ENCODE results near the gene COL15A1. TPM values are rescaled to one million over a fixed set of nuclear protein-coding genes. Genes with fewer than 3 reads are reported as not detected.

Gene COL15A1
- total and polyA plus RNA-seq, 2 of the 8 experiments (the other 6 are each of a cell fraction or from before 2014, with no cell fraction given): 0.12 to 0.15 TPM

- H3K56ac ChIP-seq (replicated peaks; ENCODE audit: insufficient read length, low read depth, low read length): no peak overlapping the region
- H3K4me1 ChIP-seq (replicated peaks in 1 of 4; ENCODE audit: control insufficient read depth in 3 of 4, insufficient read depth in 4 of 4, low read length in 3 of 4): no peaks in the 10 kb centered on the region
- H4K20me1 ChIP-seq (replicated peaks in 1 of 2; ENCODE audit: control insufficient read depth in 1 of 2, insufficient read depth in 2 of 2, low read length in 2 of 2): no peaks in the 10 kb centered on the region
- H4K5ac ChIP-seq (ENCODE audit: insufficient read length, low read depth, low read length): no peak overlapping the region
- FAIRE-seq: no peak
- no peaks in the 10 kb centered on the region; the same call in 1 of the 2 replicates for H3K23me2 ChIP-seq (ENCODE audit: low read depth, low read length)
- no peak for TF ChIP-seq SP1 (IDR thresholded peaks at IDR 0.05; ENCODE audit: low read depth, low read length)
- no peak for TF ChIP-seq RNF2 (IDR thresholded peaks at IDR 0.05; ENCODE audit: borderline replicate concordance, low read depth, low read length, missing control alignments, poor library complexity, severe bottlenecking)
- no peak for TF ChIP-seq CREB1 (IDR thresholded peaks at IDR 0.05)
- TF ChIP-seq EGR1 (IDR thresholded peaks at IDR 0.05; ENCODE audit: borderline replicate concordance, low read depth, low read length): no peak
- no peak for TF ChIP-seq SUZ12 (IDR thresholded peaks at IDR 0.05; ENCODE audit: low read length)
- TF ChIP-seq BCL11A (IDR thresholded peaks at IDR 0.05; ENCODE audit: low read depth in 2 of 2, low read length in 2 of 2): no peak
- TF ChIP-seq MAX (IDR thresholded peaks at IDR 0.05): no peak
- no peak for TF ChIP-seq EZH2 (IDR thresholded peaks at IDR 0.05; ENCODE audit: low read depth, low read length, severe bottlenecking)
- TF ChIP-seq GABPA (IDR thresholded peaks at IDR 0.05; ENCODE audit: borderline replicate concordance, insufficient read depth, low read length): no peak
- no peak overlapping the region for H2AK5ac ChIP-seq (ENCODE audit: low read depth, low read length)
- H4K8ac ChIP-seq (ENCODE audit: extremely low read depth, insufficient read depth, low read length): no peak overlapping the region
- H3K9ac ChIP-seq (replicated peaks in 1 of 4; ENCODE audit: extremely low read depth in 1 of 4, low read depth in 3 of 4, low read length in 3 of 4): no peak overlapping the region
- no peaks in the 10 kb centered on the region for H3K27me3 ChIP-seq (replicated peaks in 1 of 4; ENCODE audit: control insufficient read depth in 3 of 4, extremely low read depth in 1 of 4, insufficient read depth in 3 of 4, low read length in 3 of 4)
- H3K23ac ChIP-seq (ENCODE audit: insufficient read length): no peak overlapping the region
- H2BK5ac ChIP-seq (ENCODE audit: low read depth, low read length): no peak overlapping the region
- no peak overlapping the region for H3K27ac ChIP-seq (ENCODE audit: low read depth, low read length)
- no peak overlapping the region for H4K91ac ChIP-seq (replicated peaks; ENCODE audit: insufficient read length, low read length)
- no peak overlapping the region for H3K14ac ChIP-seq (ENCODE audit: insufficient read length)
- ChIA-PET POLR2A (ENCODE audit: partially characterized antibody) (no interaction called here), CTCF (ENCODE audit: partially characterized antibody) (interaction anchor here (1.2 kb wide), 1 partner anchor 13 kb away, joined by 4 read pairs; no protein-coding TSS in a partner anchor)
- H3K79me2 ChIP-seq (ENCODE audit: control insufficient read depth in 1 of 2, insufficient read depth in 2 of 2, low read length in 2 of 2): no peaks in the 10 kb centered on the region
- no peak overlapping the region for H3K18ac ChIP-seq (ENCODE audit: extremely low read depth, low read length)
- no peak overlapping the region for H2AFZ ChIP-seq (ENCODE audit: low read length)
- no peaks in the 10 kb centered on the region for H3K79me1 ChIP-seq (ENCODE audit: low read depth, low read length)
- no peak for DNase-seq (ENCODE audit: low read depth in 1 of 2, low spot score in 2 of 2)
- H3K4ac ChIP-seq (replicated peaks; ENCODE audit: insufficient read length, low read depth, low read length): no peak overlapping the region
- H2BK12ac ChIP-seq (ENCODE audit: low read depth, low read length): no peak overlapping the region
- 95% methylated on average over 1 of the region's 1 CpG; no CpG with 5 or more reads in 1 of the 2 experiments for WGBS, 2 experiments (ENCODE audit: extremely low coverage in 1 of 2, insufficient coverage in 1 of 2, insufficient read length in 1 of 2, insufficient replicate concordance in 2 of 2, low coverage in 1 of 2, low lambda C conversion rate in 2 of 2, missing lambda C conversion rate in 1 of 2)
- H3K36me3 ChIP-seq (ENCODE audit: control insufficient read depth in 2 of 4, insufficient read depth in 4 of 4, low read length in 3 of 4): no peaks in the 10 kb centered on the region
- no peak overlapping the region for H2BK120ac ChIP-seq (replicated peaks; ENCODE audit: low read depth, low read length)
- no peak overlapping the region for H2BK15ac ChIP-seq (ENCODE audit: low read length)
- H2BK20ac ChIP-seq (ENCODE audit: low read length): no peak overlapping the region
- H3K4me3 ChIP-seq (ENCODE audit: extremely low read depth in 1 of 4, insufficient read depth in 2 of 4, low read depth in 3 of 4, low read length in 4 of 4): no peak overlapping the region
- H3K4me2 ChIP-seq (ENCODE audit: insufficient read depth in 1 of 2, low read depth in 2 of 2, low read length in 2 of 2): no peak overlapping the region
- peaks cover 3 to 4% of the 10 kb centered on the region in 2 experiments; a peak in 1 of 4 replicates for H3K9me3 ChIP-seq (ENCODE audit: insufficient read depth in 2 of 2, low read depth in 1 of 2, low read length in 1 of 2)
Measured at GRCh38 chr9:98897745-98898144, 46.0 kb upstream of the COL15A1 start.

Data from H1 (cell line).